NT2/D1 (cell line): ENCODE measurements around the gene C14orf93.

Experiments used
- SUZ12 ChIP-seq: IDR thresholded peaks from 2 replicates; pipeline ENCODE4 v1.6.1; 2011; ENCODE audit not compliant: insufficient read length, insufficient read depth; ENCODE audit errors: extremely low read depth
- YY1 ChIP-seq: IDR thresholded peaks from 2 replicates; pipeline ENCODE4 v1.6.1; 2011; ENCODE audit not compliant: insufficient read length, insufficient read depth

- TF ChIP-seq YY1 = no peak
- no peak for TF ChIP-seq SUZ12
Observed at GRCh38 chr14:23055147-23055550, 45.2 kb upstream of the C14orf93 start.
